Daoy (cell line): ENCODE data around the gene KRABD2. TPM values are rescaled to one million over a fixed set of nuclear protein-coding genes. Genes with fewer than 3 reads are reported as not detected.

Source experiments
- total RNA-seq: library from RNA; depleted of rRNA; stranded (reverse); fragments of >200 nt; shearing (Covaris generic); gene quantifications from 2 replicates; pipeline ENCODE4 v1.2.3, GENCODE V29; 2014; rRNA removed

Gene KRABD2

Other genes starting within 250 kb of the KRABD2 start
- 0.74 and 1.9 TPM in 2 replicates for gene PER1, start 224.3 kb downstream of the KRABD2 start, total RNA-seq
- 2.7 and 3.5 TPM in 2 replicates for gene VAMP2, start 213.8 kb downstream of the KRABD2 start, total RNA-seq
- 23.4 TPM in 2 replicates for gene TMEM107, start 200.3 kb downstream of the KRABD2 start, total RNA-seq
- gene BORCS6, start 186.5 kb downstream of the KRABD2 start, total RNA-seq: 3.3 and 3.6 TPM in 2 replicates
- 105 and 136 TPM in 2 replicates for gene AURKB, start 166.1 kb downstream of the KRABD2 start, total RNA-seq
- 1.7 and 1.8 TPM in 2 replicates for gene CTC1, start 128.6 kb downstream of the KRABD2 start, total RNA-seq
- gene PFAS, start 127.4 kb downstream of the KRABD2 start, total RNA-seq: 35.1 and 37.1 TPM in 2 replicates
- gene RANGRF, start 88.0 kb downstream of the KRABD2 start, total RNA-seq: 6.9 and 10.6 TPM in 2 replicates
- 0.63 and 0.86 TPM in 2 replicates for gene SLC25A35, start 81.3 kb downstream of the KRABD2 start, total RNA-seq
- gene ARHGEF15, start 66.5 kb downstream of the KRABD2 start, total RNA-seq: not detected in 2 replicates
- gene ODF4, start 36.9 kb downstream of the KRABD2 start, total RNA-seq: not detected in 2 replicates
- 4,153 and 4,235 TPM in 2 replicates for gene RPL26, start 6.5 kb upstream of the KRABD2 start, total RNA-seq
- not detected in 2 replicates for gene RNF222, start 21.1 kb upstream of the KRABD2 start, total RNA-seq
- gene NDEL1, start 59.2 kb upstream of the KRABD2 start, total RNA-seq: 17.0 and 20.7 TPM in 2 replicates